GM18519 (cell line): ENCODE data around the gene IFNAR1.

Experiments used
- ATAC-seq: cut with Tn5 transposase; IDR thresholded peaks from one replicate; pipeline ENCODE4 v1.9.1; 2021; ENCODE audit warnings: mild to moderate bottlenecking, moderate library complexity; ENCODE audit not compliant: unreplicated experiment, low FRiP score

The IFNAR1 gene

GRCh38 chr21:33396436-33396835 is 71.7 kb downstream of the IFNAR1 start:
- no peak for ATAC-seq

- ATAC-seq: no peak
These were observed 72.2 kb downstream of the IFNAR1 start for GRCh38 chr21:33396951-33397350.

GRCh38 chr21:33397717-33398116 is 72.9 kb downstream of the IFNAR1 start:
- ATAC-seq: no peak

- ATAC-seq: no peak
These were observed 73.6 kb downstream of the IFNAR1 start for GRCh38 chr21:33398361-33398760.

- ATAC-seq: no peak
These were observed 76.8 kb downstream of the IFNAR1 start for GRCh38 chr21:33401630-33401992.

- ATAC-seq: no peak
These were observed 77.5 kb downstream of the IFNAR1 start for GRCh38 chr21:33402001-33402979.

- ATAC-seq: no peak
These were observed 78.5 kb downstream of the IFNAR1 start, which contains the start of gene IFNGR2 for GRCh38 chr21:33403128-33403785. Gene IFNGR2, plus strand, starts transcription at chr21:33403413. Its CDS starts 131 bp downstream, at chr21:33403544.

- ATAC-seq: no peak
These were observed 79.2 kb downstream of the IFNAR1 start for GRCh38 chr21:33403786-33404585.

GRCh38 chr21:33406493-33406892 is 81.7 kb downstream of the IFNAR1 start:
- ATAC-seq: no peak
